GM19239 (cell line): Measurements from ENCODE around the gene LCLAT1.

Experiments
- DNase-seq: peaks from one replicate; pipeline ENCODE4 v3.0.0; 2011; ENCODE audit warnings: low spot score; ENCODE audit not compliant: insufficient read length
- FAIRE-seq: peaks from 2 replicates; lab custom pipeline; 2011; peaks lifted over from hg19 to GRCh38; lab: Jason Lieb, UNC

LCLAT1 gene

DNA sequence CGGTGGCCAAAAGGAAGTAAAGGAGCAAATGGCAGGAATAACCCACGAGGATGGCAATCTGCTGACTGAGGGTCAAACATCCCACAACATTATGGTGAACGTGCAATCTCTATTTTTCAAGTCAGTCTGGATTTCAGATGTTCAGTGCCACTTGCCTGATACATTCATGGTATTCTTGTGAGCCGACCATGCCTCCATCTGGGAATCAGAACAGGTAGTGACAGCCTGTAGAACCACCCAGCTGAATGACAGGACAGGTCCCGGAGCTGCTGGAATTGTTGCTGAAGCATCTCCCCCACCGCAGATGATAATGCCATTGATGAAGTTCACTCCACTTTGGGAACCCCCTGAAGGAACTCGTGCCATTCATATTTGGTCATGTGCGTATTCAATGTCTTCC lies 237.0 kb downstream of the LCLAT1 start:
- no peak for FAIRE-seq
- no peak for DNase-seq

DNA sequence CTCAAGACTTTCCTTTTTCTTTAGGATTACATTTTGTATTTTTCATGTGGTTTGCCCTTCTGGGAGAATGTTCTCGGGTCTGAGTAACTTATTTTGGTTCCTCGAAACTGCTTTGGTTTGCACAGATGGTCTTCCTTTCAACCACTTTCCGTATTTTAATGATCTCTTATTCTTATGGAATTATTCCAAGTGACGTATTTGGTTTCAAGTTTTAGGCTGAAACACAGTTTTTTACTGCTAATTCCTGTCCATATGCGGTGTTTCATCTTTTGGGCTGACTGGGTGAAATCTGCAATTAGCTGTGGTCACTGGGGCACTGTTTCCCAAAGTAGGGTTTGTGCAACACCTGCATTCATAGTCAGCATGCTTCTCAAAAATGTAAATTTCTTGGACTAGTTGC lies 237.5 kb downstream of the LCLAT1 start:
- FAIRE-seq (no peak), DNase-seq (no peak)

DNA sequence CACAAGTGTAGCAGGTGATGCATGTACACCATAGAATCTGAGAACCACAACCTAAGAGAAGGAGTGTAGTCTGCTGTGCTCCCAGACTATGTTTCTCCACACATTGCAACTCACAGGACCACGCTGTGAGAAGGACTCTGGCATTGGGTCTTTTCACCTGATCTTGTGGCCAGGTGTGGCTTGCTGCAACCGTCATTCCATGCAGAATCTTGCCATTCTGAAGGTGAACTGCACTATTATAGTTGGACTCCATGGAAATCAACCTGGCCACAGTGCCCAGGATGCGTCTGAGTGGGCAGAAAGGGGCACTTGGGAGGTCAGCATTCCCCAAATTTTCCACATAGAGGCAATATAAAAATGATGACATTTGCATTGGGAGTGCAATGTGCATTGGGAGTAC lies 237.9 kb downstream of the LCLAT1 start:
- DNase-seq (no peak), FAIRE-seq (no peak)

DNA sequence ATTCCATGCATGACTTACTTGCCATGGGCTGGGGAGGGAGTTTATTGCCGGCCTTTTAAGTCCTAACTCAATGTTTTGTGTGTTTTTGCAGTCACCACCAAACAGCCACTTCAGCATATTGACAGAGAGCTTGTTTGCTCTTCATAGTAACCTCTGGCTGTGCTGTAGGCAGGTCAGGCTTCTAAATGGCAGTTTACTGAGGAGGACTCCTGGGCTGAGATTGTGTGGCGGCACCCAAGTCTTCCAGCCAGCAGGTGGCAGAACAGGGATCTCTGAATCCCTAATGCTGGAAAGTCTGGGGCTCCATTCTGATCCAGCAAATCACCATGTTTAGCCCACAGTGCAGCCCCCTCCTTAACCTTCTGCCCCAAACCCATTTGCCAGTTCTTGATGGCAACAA lies 239.0 kb downstream of the LCLAT1 start:
- FAIRE-seq, result no peak

DNA sequence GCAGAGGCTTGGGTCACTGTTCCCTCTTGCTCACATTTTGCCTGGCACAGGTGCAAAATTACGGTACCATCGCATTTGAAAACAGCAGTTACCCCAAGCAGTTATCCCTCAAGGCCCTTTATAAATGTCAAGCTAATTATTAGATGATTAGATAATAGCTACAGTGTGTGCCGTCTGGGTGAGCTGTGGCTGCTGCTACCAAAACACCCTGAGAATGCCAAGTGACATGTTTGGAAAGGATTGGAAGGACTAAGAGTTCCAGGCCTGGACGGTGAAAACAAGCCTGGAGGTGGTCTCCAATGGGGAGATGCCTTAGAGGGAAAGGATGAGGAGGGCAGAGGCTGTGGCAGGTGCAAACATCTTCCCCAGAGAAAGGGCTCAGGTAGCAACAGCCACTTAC lies 239.6 kb downstream of the LCLAT1 start:
- FAIRE-seq (no peak), DNase-seq (no peak)

More for the DNA sequence above, 239.0 kb downstream of the LCLAT1 start:
- DNase-seq, result peak; percentile 14

DNA sequence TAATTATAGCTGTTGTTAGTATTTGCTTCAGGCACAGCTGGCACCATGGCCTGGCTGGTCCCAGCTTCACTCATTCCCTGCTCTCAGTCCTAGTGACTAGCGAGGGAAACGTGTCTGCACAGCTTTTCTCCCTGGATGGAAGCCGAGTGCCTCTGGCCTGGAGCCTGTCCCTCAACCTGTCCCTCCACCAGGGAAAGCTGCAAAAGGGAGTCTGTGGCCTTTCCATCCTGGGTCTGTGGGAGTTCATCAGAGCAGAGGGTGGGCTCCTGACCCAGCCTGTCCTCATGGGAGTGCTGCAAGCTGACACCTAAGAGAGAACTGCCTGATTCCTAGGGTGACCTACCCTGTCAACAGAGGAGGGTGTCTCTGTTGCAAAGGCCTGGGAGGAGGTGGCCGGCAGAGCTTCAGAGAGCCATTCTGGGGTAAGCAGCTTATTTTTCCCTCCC lies 241.9 kb downstream of the LCLAT1 start:
- FAIRE-seq, result no peak

DNA sequence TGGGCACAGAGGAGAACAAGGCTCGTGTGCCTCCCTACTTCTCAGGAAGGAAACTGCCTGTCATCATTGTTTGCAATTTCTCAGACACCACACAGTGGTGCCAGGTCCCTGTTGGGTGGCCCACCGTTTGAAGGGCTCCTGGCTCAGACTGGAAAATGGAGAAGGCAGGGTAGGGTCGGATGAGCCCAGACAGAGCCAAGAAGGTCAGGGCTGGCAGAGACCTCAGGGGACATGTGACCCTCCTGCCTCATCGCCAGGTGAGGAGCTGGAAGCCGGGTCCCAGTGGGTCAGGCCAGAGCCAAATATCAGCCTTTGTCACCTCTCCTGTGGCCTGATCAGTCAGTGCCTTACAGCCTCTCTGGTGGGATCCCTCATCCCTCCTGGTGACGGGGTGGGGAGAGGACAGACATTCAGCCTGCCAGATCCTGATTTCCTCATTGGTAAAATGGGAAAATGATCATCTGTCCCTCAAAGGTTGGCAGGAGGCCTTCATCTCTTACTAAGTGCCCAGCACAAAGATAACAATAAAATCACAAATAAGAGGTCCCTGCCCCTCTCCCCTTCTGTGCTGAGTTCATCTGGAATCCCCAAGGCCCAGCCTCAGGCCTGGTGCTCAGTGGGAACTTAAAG lies 242.6 kb downstream of the LCLAT1 start:
- no peak for FAIRE-seq
- no peak for DNase-seq

More for the DNA sequence above, 241.9 kb downstream of the LCLAT1 start:
- no peak for DNase-seq

DNA sequence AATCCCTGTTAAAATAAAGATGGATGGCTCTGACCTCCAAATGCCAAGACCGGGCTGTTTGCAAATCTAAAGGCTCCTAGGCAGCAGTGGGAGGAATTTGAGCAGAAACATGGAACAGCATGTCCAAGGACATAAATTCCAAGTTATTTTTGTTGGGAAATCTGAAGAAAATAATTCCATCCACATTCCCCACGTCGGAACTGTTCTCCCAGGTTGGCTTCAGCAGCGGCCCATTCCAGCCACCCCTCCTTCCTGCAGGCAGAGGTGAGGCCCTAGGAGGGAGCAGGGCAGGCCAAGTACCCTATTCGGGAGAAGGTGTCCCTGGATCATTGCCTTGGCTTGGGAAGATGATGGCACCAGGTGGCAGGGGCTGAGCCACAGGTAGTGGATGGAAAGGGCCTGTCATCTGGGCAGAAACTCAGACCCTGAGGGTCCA lies 243.1 kb downstream of the LCLAT1 start:
- FAIRE-seq, result no peak
- DNase-seq, result no peak

DNA sequence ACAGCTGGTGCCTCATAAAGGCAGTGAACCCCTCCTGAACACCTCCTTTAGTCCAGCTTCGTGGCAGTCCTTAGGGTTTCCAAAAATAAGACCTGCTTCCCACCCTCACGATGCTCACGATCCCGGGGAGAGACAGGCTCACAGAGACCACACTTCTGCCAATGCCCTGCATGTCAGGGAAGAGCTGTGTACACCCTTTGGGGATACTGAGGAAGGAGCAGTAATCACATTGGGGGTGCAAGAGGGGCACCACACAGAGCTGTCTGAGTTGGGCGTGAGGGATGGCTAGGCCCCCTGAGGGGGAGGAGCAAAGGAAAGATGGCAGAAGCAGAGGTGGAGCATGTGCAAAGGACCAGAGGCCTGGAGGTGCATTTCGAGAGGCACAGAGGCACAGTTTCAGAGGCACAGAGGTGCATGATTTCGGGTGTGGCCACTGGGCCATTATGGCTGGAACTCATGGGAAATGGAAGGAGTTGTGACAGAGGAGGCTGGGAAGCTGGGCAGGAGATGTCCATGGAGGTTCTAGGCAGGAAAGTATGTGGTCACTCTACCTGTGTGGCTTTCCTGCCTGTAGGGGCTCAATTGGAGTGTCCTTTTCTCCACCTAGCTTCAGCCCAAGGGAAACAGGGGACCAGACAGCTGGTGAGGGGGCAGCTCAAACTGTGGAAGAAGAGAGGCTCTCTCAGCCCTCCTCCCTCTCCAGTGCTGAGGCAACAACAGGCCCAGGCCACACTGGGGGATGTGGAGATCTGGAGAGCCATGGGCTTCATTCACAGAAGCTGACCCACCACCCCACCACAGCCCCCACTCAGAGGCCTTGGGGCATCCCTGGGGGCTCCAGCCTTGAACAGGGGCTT lies 244.3 kb downstream of the LCLAT1 start:
- FAIRE-seq, result no peak
- DNase-seq, result no peak

DNA sequence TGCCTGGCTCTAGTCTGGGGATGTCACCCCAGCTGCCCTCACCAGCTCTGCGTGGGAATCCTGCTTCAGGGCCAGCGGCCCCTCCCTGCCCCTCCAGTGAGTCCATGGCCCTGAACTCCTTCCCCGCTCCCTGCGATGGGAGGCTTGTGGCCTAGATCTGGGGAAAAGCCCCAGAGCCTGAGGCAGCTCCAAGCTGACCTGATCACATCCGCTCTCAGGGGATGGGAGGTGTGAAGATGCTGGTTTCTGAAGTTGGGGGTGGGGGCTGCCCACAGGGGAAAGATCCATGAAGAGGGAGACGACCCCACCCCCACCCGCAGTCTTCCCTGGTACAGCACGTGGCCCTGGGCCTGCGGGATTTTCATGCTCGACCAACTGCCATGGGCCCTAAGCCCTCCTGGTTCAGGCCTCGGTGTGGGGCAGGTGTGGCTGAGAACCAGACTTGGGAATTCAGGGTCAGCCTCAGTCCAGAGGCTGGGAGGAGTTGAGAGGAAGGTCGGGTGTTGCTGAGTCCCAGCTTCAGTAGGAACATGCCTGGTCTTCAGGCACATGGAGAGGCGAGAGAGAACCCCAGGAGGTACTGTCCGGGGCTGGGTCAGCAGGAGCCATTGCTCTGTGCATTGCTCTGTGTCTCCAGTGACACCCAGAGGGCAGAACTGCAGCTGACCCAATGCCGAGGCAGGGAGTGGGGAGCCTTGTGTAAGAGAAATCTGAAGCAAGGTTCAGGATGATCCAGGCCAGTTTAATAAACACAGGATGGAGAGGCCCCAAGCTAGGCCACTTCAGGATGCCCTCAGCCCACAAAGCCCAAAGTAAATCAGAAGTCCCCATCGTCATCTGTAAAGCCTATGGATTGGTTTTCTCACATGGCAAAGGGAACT lies 245.1 kb downstream of the LCLAT1 start:
- DNase-seq (no peak), FAIRE-seq (no peak)

DNA sequence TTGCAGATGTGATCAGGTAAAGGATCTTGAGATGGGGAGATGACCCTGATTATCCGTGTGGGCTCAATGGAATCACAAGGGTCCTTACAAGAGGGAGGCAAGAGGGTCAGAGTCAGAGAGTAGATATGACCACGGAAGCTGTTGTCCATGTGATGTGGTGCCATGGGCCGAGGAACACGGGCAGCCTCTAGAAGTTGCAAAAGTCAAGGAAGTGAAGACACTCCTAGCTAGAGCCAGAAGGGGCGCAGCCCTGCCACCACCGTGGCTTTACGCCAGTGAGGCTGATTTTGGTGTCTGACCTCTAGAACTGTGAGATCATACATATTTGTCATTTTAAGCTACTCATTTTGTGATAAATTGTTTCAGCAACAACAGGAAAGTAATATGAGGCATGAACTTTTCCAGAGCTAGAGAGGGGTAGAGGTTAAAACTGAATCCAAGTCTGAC lies 245.8 kb downstream of the LCLAT1 start:
- DNase-seq (no peak), FAIRE-seq (no peak)
